HG02981 (cell line): ENCODE measurements around the gene CTDSPL.
"Not testable (repeated sequence)": the region's sequence is repeated elsewhere in the genome, so short reads cannot be mapped to it uniquely, and the experiment has no call there.

Experiments used
- ATAC-seq: cut with Tn5 transposase; IDR thresholded peaks from one replicate; pipeline ENCODE4 v1.9.1; 2021; ENCODE audit warnings: mild to moderate bottlenecking, moderate library complexity; ENCODE audit not compliant: unreplicated experiment

CTDSPL gene

GRCh38 chr3:37861620-37862041 is at the start of gene CTDSPL:
TSS of gene CTDSPL (plus strand) at chr3:37861880. CDS start at chr3:37862200, 320 bp downstream.
- no peak for ATAC-seq

GRCh38 chr3:37812499-37812896 is 49.2 kb upstream of the CTDSPL start:
- no peak for ATAC-seq

GRCh38 chr3:37813403-37813802 is 48.3 kb upstream of the CTDSPL start:
- no peak for ATAC-seq

- ATAC-seq = no peak
Measured at GRCh38 chr3:37814547-37814946, 47.1 kb upstream of the CTDSPL start.

GRCh38 chr3:37815156-37815555 is 46.5 kb upstream of the CTDSPL start:
- ATAC-seq = not testable (repeated sequence)

- no peak for ATAC-seq
Measured at GRCh38 chr3:37816271-37816670, 45.4 kb upstream of the CTDSPL start.

- no peak for ATAC-seq
Measured at GRCh38 chr3:37819591-37819990, 42.1 kb upstream of the CTDSPL start.

GRCh38 chr3:37820286-37820685 is 41.4 kb upstream of the CTDSPL start:
- ATAC-seq = no peak

- no peak for ATAC-seq
Measured at GRCh38 chr3:37823189-37823588, 38.5 kb upstream of the CTDSPL start.

- ATAC-seq = no peak
Measured at GRCh38 chr3:37824090-37824953, 37.4 kb upstream of the CTDSPL start.

- ATAC-seq = no peak
Measured at GRCh38 chr3:37824954-37825328, 36.7 kb upstream of the CTDSPL start.

- no peak for ATAC-seq
Measured at GRCh38 chr3:37825744-37826400, 35.8 kb upstream of the CTDSPL start.

- no peak for ATAC-seq
Measured at GRCh38 chr3:37826502-37826901, 35.2 kb upstream of the CTDSPL start.

GRCh38 chr3:37826933-37827332 is 34.7 kb upstream of the CTDSPL start:
- no peak for ATAC-seq

- ATAC-seq = no peak
Measured at GRCh38 chr3:37832480-37832879, 29.2 kb upstream of the CTDSPL start.

GRCh38 chr3:37833302-37834186 is 28.1 kb upstream of the CTDSPL start:
- no peak for ATAC-seq

- ATAC-seq = no peak
Measured at GRCh38 chr3:37836589-37836988, 25.1 kb upstream of the CTDSPL start.

- no peak for ATAC-seq
Measured at GRCh38 chr3:37847689-37848088, 14.0 kb upstream of the CTDSPL start.

GRCh38 chr3:37849146-37849923 is 12.3 kb upstream of the CTDSPL start:
- ATAC-seq = no peak

- no peak for ATAC-seq
Measured at GRCh38 chr3:37852097-37852496, 9.6 kb upstream of the CTDSPL start.

- ATAC-seq = no peak
Measured at GRCh38 chr3:37852771-37853170, 8.9 kb upstream of the CTDSPL start.
